ENCODE results near the gene SSBP4.

The SSBP4 gene

DNA sequence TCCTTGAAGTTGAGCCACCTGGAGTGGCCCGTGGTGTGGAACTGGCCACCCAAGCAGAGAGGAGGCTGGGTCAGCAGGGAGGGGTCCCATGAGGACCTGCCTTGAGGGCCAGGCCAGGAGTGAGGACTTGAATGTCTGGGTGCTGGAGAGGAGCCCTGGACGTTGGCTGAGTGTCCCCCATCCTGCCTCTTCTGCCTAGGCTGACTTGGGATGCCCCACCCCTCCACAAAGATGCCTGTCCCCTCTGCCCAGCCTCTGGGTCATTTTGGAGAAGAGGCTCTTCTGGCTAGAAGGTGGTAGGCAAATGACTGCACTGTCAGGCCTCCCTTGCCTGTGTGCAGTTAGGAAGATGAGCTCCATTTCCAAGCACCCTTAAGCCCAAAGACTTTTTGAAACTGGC, 1.7 kb downstream of the SSBP4 start:
- no peak for DNase-seq (ENCODE audit: low spot score)

DNA sequence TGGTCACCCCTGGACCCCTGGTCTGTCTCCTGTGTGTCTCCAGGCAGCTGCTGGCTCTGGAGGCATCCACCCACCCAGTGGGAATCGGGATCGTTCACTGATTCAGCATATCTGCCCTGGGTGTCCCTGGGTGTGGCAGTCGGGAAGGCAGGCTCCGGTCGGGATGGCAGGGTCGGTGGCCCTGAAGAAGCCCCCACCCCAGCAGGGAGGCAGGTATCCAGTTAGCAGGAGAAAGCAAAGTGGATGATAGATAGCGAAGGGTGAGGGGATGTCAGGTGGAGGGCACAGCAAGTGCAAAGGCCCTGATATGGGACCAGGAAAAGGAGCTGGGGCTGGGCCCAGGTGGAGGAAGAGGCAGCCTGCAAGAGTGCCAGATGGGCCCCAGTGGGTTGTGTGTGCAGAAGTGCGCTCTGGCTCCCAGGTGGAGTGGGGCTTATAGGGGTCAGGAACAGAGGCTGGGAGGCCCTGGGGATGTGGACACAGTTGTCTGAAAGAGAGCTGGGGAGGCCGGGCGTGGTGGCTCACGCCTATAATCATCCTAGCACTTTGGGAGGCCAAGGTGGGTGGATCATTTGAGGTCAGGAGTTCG, 2.3 kb downstream of the SSBP4 start:
- DNase-seq (ENCODE audit: low spot score) = no peak

DNA sequence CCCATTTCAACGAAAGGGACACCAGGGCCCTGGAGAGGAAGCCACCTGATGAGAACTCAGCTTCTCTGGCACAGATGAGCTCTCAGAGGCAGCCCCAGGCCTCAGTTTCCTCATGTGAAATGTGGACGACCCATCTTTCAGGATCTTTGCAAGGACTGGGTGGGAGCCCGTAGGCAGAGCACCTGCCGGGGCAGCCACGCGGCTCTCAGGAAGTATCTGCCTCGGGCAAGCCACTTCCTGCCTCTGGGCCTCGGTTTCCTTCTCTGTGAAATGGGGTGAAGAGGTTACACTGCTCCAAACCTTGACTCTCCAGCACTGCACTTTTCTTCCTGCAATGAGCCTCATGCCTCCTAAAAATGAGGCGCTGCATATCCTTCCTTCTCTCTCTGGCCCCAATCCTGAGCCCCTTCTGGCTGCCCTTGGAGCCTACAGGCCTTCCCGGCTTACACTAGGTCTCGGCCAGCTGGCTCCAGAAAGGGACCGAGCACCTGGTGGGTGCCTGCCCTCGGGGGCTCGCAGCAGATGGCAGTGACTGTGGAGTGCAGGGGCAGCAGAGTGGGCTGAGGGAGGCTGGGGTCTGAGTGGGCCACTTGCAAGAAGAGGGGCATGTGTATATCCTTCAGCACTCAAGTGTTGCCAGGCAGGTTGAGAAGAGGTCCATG, 3.5 kb downstream of the SSBP4 start:
- peak; percentile 22 for DNase-seq (ENCODE audit: low spot score)

DNA sequence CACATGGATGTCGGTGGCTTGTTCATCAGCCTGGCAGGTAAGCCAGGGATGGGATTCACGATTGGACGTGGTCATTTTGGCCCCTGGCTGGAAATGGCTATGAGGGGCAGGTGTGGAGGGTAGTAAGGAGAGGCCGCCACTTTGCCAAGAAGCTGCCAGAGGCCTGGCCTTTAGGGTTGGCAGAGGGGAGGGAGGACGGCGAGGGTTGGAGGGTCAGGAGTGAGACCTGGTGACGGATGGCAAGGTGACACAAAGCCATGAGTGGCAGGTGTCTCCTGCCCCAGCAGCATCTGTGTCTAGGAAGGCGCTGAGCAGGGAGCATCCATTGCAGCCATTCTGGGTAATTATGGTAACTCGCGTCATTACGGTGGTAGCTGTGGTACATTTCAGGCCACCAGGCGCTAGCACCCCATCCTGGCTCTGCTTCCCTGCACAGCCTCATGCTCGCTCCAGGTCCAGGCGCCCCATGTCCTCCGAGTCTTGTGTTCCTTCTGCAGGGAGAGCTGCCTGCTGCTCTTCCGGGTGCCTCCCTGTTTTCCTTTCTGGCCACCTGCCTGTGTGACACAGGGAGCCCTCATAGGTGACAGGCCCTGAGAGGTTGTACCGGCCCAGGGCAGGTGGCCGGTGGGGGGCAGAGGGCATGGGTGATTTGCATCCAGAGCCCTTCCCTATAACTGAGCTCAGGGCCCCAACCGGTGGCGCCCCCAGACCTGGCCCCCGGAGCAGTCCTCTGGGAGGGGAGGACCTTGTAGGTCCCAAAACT, 4.2 kb downstream of the SSBP4 start:
- peak; percentile 28 for DNase-seq (ENCODE audit: low spot score)

DNA sequence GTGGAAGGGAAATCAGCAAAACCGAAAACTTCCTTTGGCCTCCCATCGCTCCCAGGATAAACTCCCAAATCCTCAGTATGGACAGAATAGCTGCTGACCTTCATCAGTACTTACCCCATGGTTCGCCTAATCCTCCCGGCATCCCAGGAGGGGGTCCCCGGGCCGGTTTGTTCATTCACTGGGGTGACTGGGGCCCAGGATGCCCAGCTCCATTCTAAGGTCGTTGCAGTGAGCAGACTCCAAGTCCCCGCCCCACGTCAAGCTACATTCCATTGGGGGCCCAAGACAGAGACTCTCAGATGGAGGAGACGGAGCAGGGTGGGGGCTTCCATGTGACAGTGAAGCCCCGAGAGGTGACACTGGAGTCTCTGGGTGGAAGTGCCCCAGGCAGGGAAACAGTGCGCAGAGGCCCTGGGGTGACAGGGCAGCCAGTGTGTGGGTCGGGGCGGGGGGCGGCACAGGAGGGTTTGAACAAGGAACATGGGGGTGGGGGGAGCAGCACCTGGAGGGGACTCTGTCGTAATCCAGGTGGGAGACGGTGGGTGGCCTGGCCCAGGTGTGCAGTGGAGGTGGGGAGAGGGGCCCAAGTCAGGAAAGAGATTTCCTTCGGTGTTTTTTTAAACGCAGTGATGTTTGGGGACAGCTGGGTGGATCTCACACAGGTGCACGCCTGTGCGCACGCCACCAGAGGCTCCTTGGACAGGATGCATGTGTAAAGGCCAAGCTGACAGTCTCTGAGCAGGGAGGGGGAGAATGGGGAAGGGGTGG, 5.1 kb downstream of the SSBP4 start:
- DNase-seq (ENCODE audit: low spot score) = no peak

DNA sequence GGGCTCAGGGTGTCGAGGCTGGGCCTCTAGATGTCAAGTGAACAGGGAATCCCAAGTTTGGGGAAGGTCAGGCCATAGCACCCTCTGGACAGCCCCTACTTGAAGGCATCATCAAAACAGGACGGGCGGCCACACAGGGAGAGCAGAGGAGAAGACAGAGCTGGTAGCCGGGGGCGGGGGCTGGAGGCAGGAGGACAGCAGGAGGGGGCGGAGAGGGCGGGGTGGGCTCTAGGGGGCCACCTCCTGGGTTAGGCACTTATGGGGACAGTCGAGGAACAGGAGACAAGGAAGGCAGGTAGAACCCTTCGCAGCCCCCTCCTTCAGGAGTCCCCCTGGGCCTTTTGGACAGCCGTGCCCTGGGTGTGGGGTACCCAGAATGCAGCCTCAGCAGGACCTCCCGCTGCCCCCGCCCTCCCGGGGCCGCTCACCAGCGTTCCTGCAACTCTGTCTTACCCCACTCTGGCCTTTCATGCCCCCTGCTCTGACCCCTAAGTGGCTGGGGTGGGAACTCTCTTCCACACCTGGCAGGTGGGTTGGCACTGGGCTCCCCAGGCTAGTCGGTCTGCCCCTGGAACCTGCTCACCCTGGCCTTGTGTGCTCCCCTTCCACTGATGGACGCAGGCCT, 5.8 kb downstream of the SSBP4 start:
- DNase-seq (ENCODE audit: low spot score) = no peak

DNA sequence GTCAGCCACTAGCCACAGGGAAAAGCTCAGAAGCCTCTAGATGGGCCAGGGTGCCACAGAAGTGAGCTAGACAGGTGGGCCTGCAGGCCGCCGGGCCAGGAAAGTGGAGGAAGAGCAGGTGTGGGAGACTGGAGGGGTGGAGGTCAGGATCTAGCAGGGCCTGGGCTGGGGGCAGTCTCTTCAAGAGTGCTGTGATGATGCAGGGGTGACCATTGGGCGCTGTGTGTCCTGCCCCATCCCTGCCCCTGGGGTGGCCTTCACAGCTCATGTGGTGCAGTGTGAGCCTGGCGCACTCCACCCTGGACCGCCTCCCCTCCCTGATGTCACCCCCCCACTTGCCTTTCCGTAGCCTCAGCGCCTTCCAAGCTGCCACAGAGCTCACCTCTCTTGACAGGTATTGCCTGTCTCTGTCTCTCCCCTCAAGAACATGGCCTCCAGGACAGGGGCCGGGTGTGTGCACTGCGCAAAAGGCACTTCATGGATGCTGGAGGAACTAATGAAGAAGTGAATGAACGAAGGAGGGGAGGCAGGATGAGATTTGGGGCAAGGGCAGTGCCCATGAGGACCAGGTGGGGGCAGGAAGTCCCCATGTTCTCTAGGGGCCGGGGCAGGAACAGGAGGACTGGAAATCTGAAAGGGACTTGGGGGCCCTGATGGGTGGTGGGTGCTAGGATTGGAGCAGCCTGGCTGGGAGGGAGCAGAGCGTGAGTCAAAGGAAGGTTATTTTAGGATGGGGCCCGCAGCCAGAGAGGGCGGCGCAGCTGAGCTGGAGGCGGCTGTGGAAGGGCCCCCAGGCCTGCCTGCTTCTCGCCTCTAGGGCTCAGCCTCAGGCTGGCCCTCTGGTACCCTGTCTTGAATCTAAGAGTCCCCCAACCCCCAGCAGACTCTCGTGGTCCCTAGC, 6.6 kb downstream of the SSBP4 start:
- peak; percentile 79 for DNase-seq (ENCODE audit: low spot score)

DNA sequence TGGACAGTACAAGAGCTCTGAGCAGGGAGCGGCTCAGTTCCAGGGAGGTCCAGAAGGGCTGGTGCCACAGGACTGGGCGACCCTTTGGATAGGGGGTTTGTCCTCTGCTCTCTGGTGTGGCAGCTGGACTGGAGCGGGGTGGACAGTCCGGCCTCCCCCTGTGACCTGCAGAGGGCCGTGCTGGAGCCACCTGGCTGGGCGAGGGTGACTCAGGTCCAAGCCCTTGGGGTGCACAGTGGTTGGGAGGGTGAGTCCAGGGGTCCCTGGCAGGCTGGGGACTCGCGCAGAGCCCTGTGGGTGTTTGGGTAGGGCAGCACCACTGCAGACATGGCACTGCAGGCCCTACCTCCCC, 7.2 kb downstream of the SSBP4 start:
- no peak for DNase-seq (ENCODE audit: low spot score)

DNA sequence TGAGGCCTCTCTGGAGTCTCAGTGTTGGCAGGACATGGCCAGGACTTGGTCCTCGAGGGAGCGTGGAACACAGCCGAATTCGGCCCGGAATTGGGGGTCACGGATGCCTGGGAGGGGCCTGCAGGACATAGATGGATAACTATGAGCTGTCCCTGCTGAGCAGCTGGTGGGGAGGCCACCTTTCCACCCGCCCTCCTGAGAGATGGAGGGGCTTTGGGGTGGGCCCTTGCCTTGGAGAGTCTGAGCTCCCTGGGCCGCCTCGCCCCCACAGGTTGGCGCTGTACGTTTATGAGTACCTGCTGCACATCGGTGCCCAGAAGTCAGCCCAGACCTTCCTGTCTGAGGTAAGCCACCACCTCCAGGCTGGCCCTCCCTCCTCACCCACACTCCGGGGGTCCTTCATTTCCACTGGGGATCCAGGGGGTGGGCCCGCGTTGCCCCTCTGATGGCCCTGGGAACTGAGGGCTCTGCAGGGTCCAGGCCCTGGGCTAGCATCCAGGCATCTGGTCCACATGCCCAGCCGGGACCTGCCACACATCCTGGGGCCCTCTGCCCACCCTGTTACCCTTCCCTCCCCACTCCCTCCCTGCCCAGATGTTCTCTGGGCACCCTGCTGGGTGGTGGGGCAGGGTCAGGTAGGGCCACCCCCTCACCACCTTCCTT, 8.0 kb downstream of the SSBP4 start:
- peak; percentile 37 for DNase-seq (ENCODE audit: low spot score)

DNA sequence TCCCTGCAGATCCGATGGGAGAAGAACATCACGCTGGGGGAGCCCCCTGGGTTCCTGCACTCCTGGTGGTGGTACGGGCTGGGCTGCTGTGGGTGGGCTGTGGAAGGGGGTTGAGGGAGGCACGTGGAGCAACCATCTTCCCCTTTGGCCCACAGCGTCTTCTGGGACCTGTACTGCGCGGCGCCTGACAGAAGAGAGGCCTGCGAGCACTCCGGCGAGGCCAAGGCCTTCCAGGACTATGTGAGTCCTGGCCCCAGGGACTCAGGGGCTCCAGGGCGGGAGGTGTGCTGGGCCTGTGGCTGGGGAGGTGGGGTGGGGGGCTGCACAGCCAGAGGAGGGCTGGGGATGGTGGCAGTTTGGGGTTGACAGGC, 8.5 kb downstream of the SSBP4 start:
- DNase-seq (ENCODE audit: low spot score) = peak; percentile 32

DNA sequence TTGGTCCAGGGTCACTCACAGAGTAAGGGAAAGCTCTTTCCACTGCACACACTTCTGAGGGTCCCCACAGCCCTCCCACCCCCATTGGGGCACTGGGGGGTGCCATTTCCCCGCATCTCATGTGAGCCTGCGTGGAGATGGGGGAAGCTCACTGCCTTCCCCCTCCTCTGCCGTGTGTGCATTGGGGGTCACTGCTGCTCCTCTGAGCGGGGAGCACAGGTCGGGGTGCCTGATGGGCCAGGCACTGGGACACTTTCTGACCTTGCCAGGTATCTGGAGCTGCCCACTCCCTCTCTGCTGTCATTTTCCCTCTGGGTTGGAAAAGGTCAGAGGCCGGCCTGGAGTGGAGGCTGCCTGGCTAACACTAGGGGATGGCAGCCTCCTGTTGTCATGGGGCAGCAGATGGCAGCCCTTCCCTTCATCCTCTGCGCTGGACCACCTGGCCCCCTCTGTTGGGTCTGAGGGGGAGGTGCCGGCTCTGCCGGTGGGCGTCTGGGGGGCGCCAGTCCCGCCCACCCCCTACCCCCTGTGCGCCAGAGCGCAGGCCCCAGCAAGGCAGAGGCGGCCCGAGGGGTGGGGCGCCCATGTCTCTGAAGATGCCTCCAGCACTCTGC, 9.1 kb downstream of the SSBP4 start:
- peak; percentile 58 for DNase-seq (ENCODE audit: low spot score)

DNA sequence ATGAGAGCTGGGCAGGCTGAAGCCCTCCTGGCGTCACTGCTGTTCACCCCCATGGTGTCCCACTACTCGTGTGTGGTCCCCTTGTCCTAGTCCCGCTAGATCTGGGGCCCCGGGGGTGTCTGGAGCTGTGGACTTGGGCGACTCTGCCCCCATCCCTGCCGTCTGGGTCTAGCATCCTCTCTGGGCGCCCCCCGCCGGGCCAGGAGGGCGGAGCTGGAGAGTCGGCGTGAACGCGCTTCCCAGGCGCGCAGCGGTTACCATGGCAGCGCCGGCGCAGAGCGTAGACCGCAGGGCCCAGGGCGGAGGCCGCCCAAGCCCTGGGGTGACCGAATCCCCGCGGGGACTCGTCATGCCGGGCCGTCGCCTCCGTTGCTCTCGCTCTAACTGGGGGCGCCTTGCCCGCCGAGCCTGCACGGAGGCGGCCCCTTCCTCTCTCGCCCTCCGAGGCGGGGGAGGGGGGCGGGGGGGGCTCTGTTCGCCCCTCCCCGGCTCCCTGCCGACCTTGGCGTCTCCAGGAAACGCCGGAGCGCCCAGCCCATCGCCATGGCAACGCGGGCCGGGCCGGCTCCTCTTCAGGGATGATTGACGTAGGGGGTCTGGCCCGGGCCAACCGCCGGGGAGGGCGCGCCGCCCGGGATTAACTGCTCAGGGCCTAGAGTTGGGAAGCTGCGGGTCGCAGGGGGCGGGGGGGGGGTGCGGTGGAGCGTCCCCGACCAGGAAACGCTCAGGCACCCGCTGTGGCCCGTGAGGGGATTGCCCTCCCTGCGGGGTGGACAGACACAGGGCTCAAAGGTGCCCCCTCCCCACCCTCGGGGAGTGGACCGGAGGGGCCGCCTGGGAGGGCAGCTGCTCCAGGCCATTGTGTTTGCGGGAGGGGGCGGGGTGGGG, 9.8 kb downstream of the SSBP4 start:
- peak; percentile 85 for DNase-seq (ENCODE audit: low spot score)

DNA sequence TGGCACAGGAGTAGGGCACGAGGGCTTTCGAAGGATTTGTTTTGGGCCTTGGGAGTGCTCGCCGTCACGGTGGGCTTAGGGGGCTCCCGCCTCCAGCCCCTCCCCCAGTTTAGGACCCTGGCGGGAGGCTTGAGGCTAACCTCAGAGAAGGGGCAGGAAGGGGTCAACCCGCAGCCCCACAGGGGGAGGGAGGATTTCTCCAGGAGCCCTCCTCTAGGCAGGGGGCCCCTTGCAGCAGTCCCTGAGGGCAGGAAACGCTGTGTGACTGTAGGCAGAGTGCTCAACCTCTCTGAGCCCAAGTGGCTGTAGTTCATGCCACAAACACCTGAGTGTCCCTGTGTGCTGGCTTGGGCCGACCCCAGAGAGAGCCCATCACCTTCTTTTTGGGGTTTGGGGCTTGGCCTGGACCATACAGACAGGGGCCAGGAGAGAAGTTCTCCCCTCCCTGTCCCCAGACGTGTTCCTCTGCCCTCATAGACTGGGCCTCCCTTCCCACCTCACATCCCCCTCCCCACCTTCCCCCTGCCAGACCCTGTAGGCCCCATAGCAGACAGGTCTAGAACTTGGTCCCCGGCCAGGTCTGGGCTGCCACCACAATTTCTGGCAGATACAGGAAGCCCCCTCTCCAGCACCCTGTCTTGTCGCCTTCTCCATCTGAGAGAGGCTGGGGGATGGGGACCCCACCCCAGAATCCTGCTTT, 10.7 kb downstream of the SSBP4 start:
- peak; percentile 24 for DNase-seq (ENCODE audit: low spot score)

DNA sequence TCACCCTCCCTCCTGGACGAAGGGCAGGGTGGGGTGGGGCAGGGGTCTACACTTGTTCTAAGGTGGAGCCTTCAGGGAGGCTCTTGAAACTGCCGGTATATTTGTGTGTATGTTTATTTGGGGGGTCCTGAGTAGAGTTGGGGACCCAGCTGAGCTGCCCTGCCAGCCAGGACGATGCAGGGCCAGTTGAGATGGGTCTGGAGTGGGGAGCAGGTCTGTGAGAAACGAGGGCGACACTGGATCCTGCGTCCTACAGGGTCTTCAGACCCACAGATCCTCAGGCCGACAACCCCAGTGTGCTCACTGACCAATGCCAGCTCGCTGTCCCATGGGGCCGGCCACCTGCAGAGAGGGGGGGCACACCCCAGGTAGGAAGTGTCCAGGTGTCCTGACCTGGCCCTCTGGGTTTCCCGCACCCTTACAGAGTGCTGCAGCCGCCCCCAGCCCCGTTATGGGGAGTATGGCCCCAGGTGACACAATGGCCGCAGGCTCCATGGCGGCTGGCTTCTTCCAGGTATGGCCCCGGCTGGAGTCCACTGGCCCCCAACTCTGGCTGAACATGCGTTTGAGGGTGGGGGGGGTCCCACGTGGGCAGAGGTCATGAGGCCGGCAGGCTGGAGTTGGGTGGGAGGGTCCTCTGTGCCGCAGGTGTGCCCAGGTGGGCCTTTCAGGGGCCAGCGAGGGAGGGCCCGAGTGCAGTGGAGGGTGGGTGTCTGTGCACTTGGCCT, 11.4 kb downstream of the SSBP4 start:
- DNase-seq (ENCODE audit: low spot score) = no peak

DNA sequence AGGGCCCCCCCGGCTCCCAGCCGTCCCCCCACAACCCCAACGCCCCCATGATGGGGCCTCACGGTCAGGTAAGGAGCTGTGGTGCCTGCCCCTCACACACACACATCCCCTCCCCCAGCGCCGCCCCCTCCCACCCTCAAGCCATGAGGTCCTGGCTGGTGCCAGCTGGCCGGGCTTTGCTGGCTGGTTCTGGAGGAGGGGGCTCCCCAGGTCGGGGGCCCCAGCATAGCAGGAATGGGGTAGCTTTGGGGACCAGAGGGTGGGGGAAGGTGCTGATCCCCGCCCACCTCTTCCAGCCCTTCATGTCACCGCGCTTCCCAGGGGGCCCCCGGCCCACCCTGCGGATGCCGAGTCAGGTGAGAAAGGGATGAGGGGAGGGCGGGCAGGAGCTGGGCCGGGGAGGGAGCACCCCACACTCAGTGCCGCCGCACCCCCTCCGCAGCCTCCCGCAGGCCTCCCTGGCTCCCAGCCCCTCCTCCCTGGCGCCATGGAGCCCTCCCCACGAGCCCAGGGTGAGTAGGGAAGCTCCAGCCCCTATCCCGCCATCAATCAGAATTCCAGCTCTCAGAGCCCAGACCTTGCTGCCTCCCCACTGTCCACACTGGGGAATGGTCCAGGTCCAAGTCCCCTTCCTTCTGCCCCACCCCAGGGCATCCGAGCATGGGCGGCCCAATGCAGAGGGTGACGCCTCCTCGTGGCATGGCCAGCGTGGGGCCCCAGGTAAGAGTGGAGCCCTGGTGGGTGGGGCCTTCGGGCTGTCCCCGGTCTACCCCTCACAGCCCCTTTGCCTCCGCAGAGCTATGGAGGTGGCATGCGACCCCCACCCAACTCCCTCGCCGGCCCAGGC, 12.4 kb downstream of the SSBP4 start:
- peak; percentile 41 for DNase-seq (ENCODE audit: low spot score)

DNA sequence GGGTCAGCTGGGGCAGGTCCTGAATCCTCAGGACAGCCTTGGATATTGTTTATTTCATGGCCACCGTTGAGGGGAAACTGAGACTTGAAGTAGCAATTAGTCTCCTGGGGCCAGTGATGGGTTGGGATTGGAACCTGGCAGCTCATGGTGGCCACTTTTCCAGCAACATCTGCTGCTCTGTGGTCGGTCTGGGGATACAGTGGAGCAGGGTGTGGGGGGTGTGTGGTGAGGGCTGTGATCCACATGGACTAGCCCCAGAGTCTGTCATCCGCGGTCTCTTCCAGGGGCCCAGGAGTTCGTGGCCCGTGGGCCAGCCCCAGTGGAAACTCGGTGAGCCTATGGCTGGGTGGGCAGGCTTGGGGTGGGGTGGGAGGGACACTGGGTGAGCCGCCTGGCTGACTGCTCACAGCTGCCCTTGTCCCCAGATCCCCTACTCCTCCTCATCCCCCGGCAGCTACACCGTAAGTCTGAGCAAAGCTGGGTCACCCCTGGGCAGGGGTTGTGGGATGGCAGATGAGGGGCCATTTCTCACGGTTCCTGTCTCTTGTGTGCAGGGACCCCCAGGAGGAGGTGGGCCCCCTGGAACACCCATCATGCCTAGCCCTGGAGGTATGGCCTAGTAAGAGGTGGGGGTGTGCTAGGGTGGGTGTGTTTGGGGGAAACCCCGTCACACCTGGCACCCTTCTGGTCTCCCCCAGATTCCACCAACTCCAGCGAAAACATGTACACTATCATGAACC, 13.2 kb downstream of the SSBP4 start:
- DNase-seq (ENCODE audit: low spot score) = peak; percentile 39
